Mucosa of stomach (tissue), 1 donor: ENCODE data around the gene ERC2.

Experiments used
- H3K27me3 ChIP-seq: one replicate; pipeline ENCODE4 v1.7.0; 2013; ENCODE audit warnings: mild to moderate bottlenecking, low read length; ENCODE audit not compliant: control insufficient read depth, insufficient read depth
- H3K36me3 ChIP-seq: one replicate; pipeline ENCODE4 v1.7.0; 2013; ENCODE audit warnings: low read length; ENCODE audit not compliant: control insufficient read depth, insufficient read depth
- H3K4me1 ChIP-seq: one replicate; pipeline ENCODE4 v1.7.0; 2013; ENCODE audit warnings: mild to moderate bottlenecking, low read length; ENCODE audit not compliant: control insufficient read depth, insufficient read depth
- H3K4me3 ChIP-seq: one replicate; pipeline ENCODE4 v1.7.0; 2013; ENCODE audit warnings: low read length
- H3K9ac ChIP-seq: one replicate; pipeline ENCODE4 v1.7.0; 2013; ENCODE audit warnings: mild to moderate bottlenecking, low read length, moderate library complexity
- H3K9me3 ChIP-seq: one replicate; pipeline ENCODE4 v1.7.0; 2013; ENCODE audit warnings: mild to moderate bottlenecking, low read length, moderate library complexity; ENCODE audit not compliant: control insufficient read depth
- donor health status: Pancreatic carcinoma.

Gene ERC2

DNA sequence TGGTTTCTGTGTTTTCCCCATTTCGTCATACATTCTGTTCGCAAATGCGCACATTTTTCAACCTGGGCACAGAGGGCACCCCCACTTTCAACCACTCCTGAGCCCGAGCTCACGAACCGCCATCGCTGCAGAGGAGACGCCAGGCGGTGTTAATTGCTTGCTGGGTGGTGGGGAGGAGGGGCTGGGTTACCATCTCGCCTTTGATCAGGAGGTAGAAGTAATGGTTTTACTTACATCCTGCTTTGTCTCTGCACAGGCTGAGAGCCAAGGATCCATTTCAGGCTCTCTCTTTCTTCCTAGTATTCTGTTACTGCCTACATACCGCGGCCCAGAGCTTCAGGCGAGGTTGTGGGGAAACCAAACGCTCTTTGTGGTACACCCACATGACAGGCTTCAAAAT is 803.9 kb downstream of the ERC2 start:
- H3K27me3 ChIP-seq = no peaks in the 10 kb centered on the region
- H3K9me3 ChIP-seq = no peaks in the 10 kb centered on the region
- H3K4me1 ChIP-seq = no peaks in the 10 kb centered on the region
- H3K36me3 ChIP-seq = no peaks in the 10 kb centered on the region
- H3K9ac ChIP-seq = no peak overlapping the region
- no peak overlapping the region for H3K4me3 ChIP-seq

DNA sequence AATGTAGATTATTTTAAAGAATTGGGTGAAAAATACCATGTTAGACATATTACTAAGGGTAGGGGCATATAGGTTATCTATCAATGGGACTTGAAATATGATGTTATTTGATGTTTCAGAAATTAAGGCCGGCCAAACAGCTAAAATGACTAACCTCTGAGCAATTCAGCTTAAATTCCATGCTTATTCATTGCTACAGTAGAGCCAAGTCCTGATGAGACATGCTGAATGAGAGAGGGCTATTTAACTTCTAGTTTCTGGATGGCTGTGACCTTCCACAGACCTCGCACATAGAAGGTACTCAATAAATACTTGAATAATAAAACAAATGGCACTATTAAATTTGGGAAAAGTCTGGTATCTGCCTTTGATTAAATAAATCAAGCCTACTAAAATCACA is 805.6 kb downstream of the ERC2 start:
- H3K9me3 ChIP-seq = no peaks in the 10 kb centered on the region
- no peaks in the 10 kb centered on the region for H3K4me1 ChIP-seq
- no peaks in the 10 kb centered on the region for H3K27me3 ChIP-seq
- no peak overlapping the region for H3K9ac ChIP-seq
- H3K36me3 ChIP-seq = no peaks in the 10 kb centered on the region
- H3K4me3 ChIP-seq = no peak overlapping the region

DNA sequence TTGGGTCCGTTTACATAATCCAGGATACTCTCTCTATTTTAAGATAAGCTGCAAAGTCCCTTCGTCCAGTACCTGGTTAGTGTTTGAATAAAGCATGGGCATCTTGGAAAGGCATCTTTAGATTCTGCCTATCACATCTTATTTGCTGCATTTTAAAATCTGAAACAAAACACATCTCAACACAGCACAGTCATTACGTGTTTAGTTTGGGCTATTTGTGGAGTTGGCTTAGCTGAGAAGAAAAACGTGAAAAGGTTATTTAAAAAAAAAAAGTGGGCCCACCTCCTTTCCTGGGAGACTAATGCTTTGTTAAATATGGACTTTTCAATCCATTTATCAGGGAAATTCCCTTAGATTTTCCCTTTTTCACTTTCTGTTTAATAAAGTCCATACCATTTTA is 806.7 kb downstream of the ERC2 start:
- Histone ChIP-seq H3K9ac (no peak overlapping the region), H3K36me3 (no peaks in the 10 kb centered on the region), H3K4me1 (no peaks in the 10 kb centered on the region), H3K9me3 (no peaks in the 10 kb centered on the region), H3K27me3 (no peaks in the 10 kb centered on the region), H3K4me3 (no peak overlapping the region)

DNA sequence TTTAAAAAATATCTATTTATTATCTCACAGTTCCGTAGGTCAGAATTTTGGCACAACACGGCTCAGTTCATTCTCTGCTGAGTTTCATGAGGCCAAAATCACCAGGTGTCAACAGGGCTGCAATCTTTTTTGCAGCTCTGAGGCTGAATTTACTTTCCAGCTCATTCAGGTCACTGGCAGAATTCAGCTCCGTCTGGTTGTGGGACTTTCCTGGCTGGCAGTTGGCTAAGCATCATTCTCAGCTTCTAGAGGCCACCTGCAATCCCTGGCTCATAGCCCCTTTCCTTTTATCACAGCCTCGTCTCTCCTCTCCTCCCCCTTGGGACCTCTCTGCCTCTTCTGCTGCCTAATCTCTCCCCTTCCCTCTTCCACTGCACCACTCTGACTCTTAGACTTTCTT is 807.1 kb downstream of the ERC2 start:
- no peak overlapping the region for H3K9ac ChIP-seq
- H3K9me3 ChIP-seq = no peaks in the 10 kb centered on the region
- H3K4me1 ChIP-seq = no peaks in the 10 kb centered on the region
- H3K27me3 ChIP-seq = no peaks in the 10 kb centered on the region
- H3K4me3 ChIP-seq = no peak overlapping the region
- no peaks in the 10 kb centered on the region for H3K36me3 ChIP-seq

DNA sequence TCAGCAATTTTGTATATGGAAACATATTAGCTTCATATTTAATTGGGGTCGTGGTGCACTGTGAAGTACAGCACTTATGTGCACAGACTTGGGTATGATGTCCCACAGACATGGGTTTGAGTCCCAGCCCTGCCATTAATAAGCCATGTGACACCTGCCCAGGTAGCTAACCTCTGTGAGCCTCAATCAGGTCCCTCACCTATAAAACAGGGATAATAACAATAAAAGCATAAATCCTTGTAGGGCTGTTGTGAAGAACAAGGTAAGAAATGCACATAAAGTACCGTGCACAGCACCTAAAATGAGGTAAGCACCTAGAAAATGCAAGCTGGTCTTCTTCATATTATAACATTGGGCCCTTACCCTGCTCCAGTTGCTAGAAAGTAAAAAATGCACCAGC is 807.6 kb downstream of the ERC2 start:
- H3K36me3 ChIP-seq = no peaks in the 10 kb centered on the region
- no peak overlapping the region for H3K4me3 ChIP-seq
- H3K9me3 ChIP-seq = no peaks in the 10 kb centered on the region
- no peak overlapping the region for H3K9ac ChIP-seq
- H3K4me1 ChIP-seq = no peaks in the 10 kb centered on the region
- H3K27me3 ChIP-seq = no peaks in the 10 kb centered on the region

DNA sequence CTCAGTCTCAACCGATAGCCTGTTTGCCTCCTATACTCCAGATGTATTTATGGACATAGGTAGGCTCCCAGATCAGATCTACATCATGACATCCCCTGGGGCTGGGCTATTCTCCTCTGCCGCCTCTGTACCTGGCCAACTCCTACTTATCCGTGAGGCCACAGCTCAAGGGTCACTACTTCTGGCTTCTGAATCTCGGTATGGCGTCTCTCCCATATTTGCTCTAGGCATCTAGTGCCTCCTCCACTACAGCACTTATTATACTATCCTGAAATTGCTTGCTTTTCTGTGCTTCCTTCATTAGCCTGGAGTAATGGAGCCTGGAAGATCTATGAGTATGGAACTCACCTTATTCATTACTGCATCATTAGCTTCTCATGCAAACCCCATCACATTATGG is 808.6 kb downstream of the ERC2 start:
- Histone ChIP-seq H3K4me1 (no peaks in the 10 kb centered on the region), H3K27me3 (no peaks in the 10 kb centered on the region), H3K9ac (no peak overlapping the region), H3K9me3 (no peaks in the 10 kb centered on the region), H3K4me3 (no peak overlapping the region), H3K36me3 (no peaks in the 10 kb centered on the region)

DNA sequence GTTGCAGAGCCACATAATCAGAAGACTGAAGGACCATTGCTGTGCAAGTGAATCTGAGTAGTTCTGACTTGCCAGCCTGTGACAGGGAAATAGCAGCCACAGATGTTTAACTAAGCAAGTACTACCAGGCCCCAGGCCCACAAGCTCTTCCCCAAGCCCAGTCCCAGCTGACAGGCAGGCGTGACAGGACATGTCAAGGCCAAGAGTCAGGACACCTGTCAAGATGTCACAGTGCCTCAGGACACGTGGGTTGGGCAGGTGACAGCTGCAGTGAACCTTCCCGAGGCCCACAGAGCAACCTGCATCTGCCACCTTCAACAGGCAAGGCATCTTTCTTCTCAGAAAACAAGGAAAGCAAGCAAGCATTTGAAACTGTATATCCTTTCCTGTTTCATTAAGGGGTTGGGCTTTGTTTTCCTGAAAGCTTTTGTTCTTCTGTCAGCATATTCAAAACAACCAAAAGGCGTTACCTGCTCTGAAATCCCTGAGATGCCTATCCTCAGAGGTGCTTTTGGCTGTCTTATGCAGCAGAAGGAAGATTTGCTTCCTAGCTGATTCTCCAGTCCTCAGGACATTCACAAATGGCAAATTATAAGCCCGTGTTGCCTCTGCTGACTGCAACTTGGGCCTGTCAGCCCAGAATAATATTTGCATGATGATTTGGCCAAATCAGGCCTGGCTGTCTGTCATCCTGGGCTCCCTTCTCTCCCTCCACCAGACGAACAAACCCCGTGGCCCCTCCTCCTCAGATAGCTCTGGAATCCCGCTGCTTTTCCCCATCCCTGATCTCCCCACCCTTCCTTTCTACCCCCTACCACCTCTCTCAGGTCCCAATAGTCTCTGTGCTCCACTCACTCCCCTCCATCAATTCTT is 809.3 kb downstream of the ERC2 start:
- no peak overlapping the region for H3K9ac ChIP-seq
- no peak overlapping the region for H3K4me3 ChIP-seq
- no peaks in the 10 kb centered on the region for H3K36me3 ChIP-seq
- H3K4me1 ChIP-seq = no peaks in the 10 kb centered on the region
- H3K27me3 ChIP-seq = no peaks in the 10 kb centered on the region
- no peaks in the 10 kb centered on the region for H3K9me3 ChIP-seq

DNA sequence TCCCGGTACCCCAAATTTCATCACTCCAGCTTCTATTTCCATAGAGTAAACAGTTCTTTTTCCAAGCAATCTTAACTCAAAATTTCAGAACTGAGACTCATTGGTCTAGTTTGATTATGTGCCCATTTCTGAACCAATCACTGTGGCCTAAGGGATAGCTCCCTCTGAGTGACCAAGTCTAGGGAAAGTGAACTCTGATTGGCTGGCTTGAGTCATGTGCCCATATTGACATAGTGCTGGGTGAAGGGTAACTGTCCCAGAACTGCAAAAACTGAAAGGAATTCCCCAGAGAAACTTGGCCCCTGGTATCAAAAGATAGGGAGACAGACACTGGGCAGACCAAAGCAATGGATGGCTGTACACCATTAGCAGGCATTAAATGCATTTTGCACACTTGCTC is 810.0 kb downstream of the ERC2 start:
- H3K4me1 ChIP-seq = no peaks in the 10 kb centered on the region
- no peaks in the 10 kb centered on the region for H3K27me3 ChIP-seq
- no peaks in the 10 kb centered on the region for H3K9me3 ChIP-seq
- H3K9ac ChIP-seq = no peak overlapping the region
- H3K36me3 ChIP-seq = no peaks in the 10 kb centered on the region
- H3K4me3 ChIP-seq = no peak overlapping the region

DNA sequence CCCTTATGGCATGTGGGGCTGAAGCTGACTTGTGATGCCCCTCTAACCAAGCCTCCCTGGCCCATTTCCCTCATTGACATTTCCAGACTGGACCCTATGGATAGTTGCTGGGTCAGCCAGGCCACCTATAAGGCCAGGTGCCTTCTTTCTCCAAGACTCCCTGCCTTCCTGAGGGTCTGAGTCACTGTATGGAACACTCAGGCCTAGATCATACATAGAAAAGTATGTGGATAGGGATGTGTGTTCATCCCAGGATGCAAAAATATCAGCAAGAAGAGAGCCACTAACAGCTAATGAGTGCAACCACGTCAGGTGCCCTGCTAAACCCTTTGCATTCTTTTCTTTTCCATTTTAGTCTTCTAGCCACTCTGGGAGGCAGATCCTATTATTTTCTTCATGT is 812.7 kb downstream of the ERC2 start:
- H3K36me3 ChIP-seq = no peaks in the 10 kb centered on the region
- H3K4me3 ChIP-seq = no peak overlapping the region
- H3K4me1 ChIP-seq = no peaks in the 10 kb centered on the region
- H3K9ac ChIP-seq = no peak overlapping the region
- no peaks in the 10 kb centered on the region for H3K9me3 ChIP-seq
- no peaks in the 10 kb centered on the region for H3K27me3 ChIP-seq

DNA sequence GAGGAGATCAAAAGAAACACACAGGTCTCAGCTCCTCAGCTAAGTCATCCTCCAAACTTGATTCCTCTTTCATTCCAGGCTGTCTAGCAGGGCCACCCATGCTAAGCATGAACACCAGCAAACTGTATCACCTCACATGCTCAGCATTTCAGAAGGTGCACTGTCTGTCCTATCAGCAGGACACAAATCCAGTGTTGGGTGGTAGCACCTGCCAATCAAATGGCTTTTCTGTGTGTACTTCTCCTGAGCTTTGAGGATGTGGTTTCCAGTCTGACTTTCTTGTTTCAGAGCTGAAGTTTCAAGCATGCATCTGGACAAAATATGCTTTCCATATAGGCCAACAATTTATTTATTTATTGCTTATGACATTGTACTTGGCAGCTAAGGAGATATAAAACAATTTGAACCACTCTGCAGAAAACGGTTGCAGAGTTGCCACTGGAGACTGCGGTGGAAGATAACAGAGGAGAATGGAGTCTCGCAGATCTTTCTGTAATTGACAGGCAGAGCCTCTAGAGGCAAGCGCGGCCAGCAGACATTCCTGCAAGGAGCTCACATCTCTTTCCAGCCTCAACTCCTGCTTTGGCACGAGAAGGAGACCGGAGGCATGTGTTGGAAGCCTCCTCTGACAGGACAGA is 814.0 kb downstream of the ERC2 start:
- Histone ChIP-seq H3K9ac (no peak overlapping the region), H3K9me3 (no peaks in the 10 kb centered on the region), H3K27me3 (no peaks in the 10 kb centered on the region), H3K4me3 (no peak overlapping the region), H3K4me1 (no peaks in the 10 kb centered on the region), H3K36me3 (no peaks in the 10 kb centered on the region)

DNA sequence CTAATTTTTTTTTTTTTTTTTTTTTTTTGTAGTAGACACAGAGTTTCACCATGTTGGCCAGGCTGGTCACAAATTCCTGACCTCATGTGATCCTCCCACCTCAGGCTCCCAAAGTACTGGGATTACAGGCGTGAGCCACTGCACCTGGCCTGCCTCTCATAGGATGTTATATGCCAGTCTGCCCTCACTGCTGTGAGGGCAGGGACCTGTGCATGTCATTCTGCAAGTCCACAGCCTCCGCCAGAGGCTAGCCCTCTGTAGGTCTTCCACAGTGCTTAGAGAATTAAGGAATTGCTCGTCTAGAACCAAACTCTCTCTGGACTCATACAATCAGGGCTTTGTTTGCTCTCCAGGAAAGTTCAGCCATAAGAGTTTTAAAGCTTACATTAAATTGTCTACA is 817.3 kb downstream of the ERC2 start:
- Histone ChIP-seq H3K9me3 (no peaks in the 10 kb centered on the region), H3K36me3 (no peaks in the 10 kb centered on the region), H3K4me3 (no peak overlapping the region), H3K9ac (no peak overlapping the region), H3K4me1 (no peaks in the 10 kb centered on the region), H3K27me3 (no peaks in the 10 kb centered on the region)

DNA sequence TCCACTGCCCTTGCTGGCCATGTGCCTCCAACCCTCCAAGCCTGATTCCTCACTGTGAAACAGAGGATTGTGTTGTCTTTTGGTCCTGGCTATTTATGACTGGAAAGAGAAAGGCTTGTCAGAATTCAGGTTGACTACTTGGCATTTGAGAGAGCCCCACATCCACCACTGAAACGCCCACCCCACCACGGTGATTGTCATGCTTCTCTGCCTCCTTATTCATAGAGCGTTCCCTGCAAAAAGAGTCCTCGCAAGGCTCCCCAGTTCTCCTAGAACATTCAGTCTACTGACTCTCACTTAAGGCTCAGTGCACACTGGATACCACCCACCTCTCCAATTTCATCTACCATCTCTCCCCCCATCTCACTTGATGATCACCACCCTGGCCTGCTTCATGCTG is 818.3 kb downstream of the ERC2 start:
- Histone ChIP-seq H3K9me3 (no peaks in the 10 kb centered on the region), H3K4me3 (no peak overlapping the region), H3K4me1 (no peaks in the 10 kb centered on the region), H3K36me3 (no peaks in the 10 kb centered on the region), H3K27me3 (no peaks in the 10 kb centered on the region), H3K9ac (no peak overlapping the region)
